Psoas muscle (tissue), 8 donors: ENCODE results near the gene CDH4. TPM values are rescaled to one million over a fixed set of nuclear protein-coding genes. Genes with fewer than 3 reads are reported as not detected.

ENCODE experiments used
- ATAC-seq, 4 donors: fragments of 200-7000 bp; cut with Tn5 transposase; one replicate each; pipeline ENCODE4 v1.9.1; 2020; ENCODE audit warnings: moderate library complexity in 3 of 4, mild to moderate bottlenecking in 2 of 4
- DNase-seq, 2 donors: peaks; one replicate each; pipeline ENCODE4 v3.0.0-alpha.2; 2020
- H3K27ac ChIP-seq: fragments of 200-600 bp; one replicate; pipeline ENCODE4 v1.8.0; 2022
- H3K27me3 ChIP-seq, 3 donors: fragments of 200-600 bp in 1 of 3; one replicate each; pipeline versions ENCODE4 v1.6.1 to v1.8.0; 2013 to 2022; ENCODE audit warnings: low read length in 2 of 3, mild to moderate bottlenecking in 2 of 3, moderate library complexity in 1 of 3; ENCODE audit not compliant: insufficient read depth in 3 of 3
- H3K36me3 ChIP-seq, 2 donors: fragments of 200-600 bp in 1 of 2; one replicate each; pipeline versions ENCODE4 v1.6.1 to v1.8.0; 2013 to 2022; ENCODE audit warnings: low read depth in 1 of 2, mild to moderate bottlenecking in 1 of 2, moderate library complexity in 1 of 2; ENCODE audit not compliant: insufficient read depth in 1 of 2
- H3K4me1 ChIP-seq: fragments of 200-600 bp; one replicate; pipeline ENCODE4 v1.8.0; 2022
- H3K4me3 ChIP-seq: fragments of 200-600 bp; one replicate; pipeline ENCODE4 v1.8.0; 2022; ENCODE audit warnings: mild to moderate bottlenecking
- H3K9me3 ChIP-seq: fragments of 200-600 bp; one replicate; pipeline ENCODE4 v1.8.0; 2022
- CTCF ChIP-seq: fragments of 200-600 bp; IDR thresholded peaks from one replicate; pipeline ENCODE4 v1.8.0; 2022; ENCODE audit warnings: antibody characterized with exemption
- WGBS, 3 donors: extraction: QIAGEN DNeasy Blood & Tissue Kit; methylation state at CpG; one replicate each; pipeline versions ENCODE4 v1.1.6 to v1.1.7; 2013; 5-methylcytosine and 5-hydroxymethylcytosine counted together
- intact Hi-C, 2 donors: fragments of 100-400 bp; cut with DNase I; formaldehyde crosslinking; loops; one replicate each; pipeline versions ENCODE4 v1.11.0 to v1.14.2; 2022
- polyA plus RNA-seq, 3 donors: library from polyadenylated mRNA; stranded (reverse); fragments of 200-250 nt; gene quantifications; one replicate each; pipeline ENCODE4 v1.2.3, GENCODE V29; 2013
- total RNA-seq, 4 donors: library from RNA; stranded (reverse); fragmentation: NEBNext Ultra II Directional in 2 of 4; extraction: Animal tissue kit (Norgen Biotek cat#: 25700) in 2 of 4; gene quantifications; one replicate each; pipeline versions ENCODE4 v1.2.1 to v1.2.4, GENCODE V29; 2021 to 2023
- donor health status: healthy with polysubstance abuse.
- donor health status: DM: no; HTN: no; CAD: no; lungs with moderate emphysema.
- donor health status: Bipolar disorder and iron deficiency.
- donor health status: healthy.
- donor health status: DM: yes; HTN: yes; CAD: no.
- donor health status: DM: no; HTN: no; CAD: no.
- donor health status: DM: no; HTN: no; CAD: no.
- donor health status: DM: yes; HTN: yes; CAD: no.

CDH4 gene
- total and polyA plus RNA-seq, 7 donors = 0.26 to 1.0 (median 0.34) TPM

DNA sequence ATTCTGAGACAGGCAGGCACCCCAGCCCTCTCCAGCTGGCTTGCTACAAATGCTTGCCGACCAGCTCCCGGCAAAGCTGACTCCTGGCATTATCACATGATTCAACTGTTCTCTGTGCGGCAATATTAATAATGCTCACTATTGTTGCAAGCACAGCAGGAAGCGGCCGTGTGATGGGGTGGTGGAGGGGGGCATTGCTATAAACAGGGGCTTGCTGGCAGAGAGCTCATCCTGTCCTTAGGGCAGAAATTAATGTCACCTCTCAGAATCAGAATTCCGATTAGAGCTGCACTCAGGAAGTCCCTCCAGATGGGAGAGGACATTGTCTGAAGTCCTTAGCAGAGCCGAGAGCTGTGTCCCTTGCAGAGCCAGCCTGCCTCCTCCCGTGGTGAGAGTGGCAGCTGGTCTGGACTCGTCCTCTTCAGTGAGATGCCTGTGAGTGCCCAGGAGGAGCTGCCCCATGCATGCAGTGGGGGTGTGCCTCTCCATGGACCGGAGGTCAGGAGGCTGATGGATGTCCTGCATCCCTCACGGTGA lies 162.5 kb downstream of the CDH4 start:
- DNase-seq (no peak), ATAC-seq (no peak)
- H3K9me3 ChIP-seq = no peaks in the 10 kb centered on the region
- no peak overlapping the region for H3K27ac ChIP-seq
- WGBS, 3 donors = 51 to 59% (median 55%) methylated on average over 11 of the region's 11 CpGs
- peaks cover 6% of the 10 kb centered on the region for H3K4me1 ChIP-seq
- peaks cover 0 to 3% (median 0%) of the 10 kb centered on the region in 3 donors for H3K27me3 ChIP-seq
- intact Hi-C loops = no loop called here
- TF ChIP-seq CTCF = no peak
- no peak overlapping the region for H3K4me3 ChIP-seq
- no peaks in the 10 kb centered on the region for H3K36me3 ChIP-seq

DNA sequence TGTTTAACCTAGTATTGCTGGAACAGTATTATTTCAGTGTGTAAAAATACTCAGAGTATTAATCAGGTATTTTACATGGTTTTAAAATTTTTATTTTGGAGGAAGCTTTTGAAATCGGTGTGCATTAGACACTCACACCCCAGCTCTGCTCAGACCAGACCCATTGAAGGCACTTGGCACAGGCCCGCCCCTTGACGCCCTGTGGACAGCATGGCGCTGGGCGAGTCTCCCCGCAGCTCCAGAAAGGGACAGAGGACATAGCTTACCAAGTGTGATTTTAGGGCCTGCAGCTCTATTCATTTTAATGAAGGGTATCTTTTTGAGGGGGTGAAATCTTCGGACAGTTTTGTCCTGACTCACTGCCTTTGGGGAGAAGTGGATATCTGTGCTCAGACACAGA lies 164.5 kb downstream of the CDH4 start:
- TF ChIP-seq CTCF = no peak
- Histone ChIP-seq H3K27ac (no peak overlapping the region), H3K9me3 (no peaks in the 10 kb centered on the region), H3K27me3 (peaks cover 0 to 3% (median 0%) of the 10 kb centered on the region in 3 donors), H3K36me3 (no peaks in the 10 kb centered on the region), H3K4me1 (peaks cover 6% of the 10 kb centered on the region), H3K4me3 (no peak overlapping the region)
- intact Hi-C loops = no loop called here
- ATAC-seq (no peak), DNase-seq (no peak)
- WGBS, 3 donors = 92 to 96% (median 94%) methylated on average over 7 of the region's 7 CpGs

DNA sequence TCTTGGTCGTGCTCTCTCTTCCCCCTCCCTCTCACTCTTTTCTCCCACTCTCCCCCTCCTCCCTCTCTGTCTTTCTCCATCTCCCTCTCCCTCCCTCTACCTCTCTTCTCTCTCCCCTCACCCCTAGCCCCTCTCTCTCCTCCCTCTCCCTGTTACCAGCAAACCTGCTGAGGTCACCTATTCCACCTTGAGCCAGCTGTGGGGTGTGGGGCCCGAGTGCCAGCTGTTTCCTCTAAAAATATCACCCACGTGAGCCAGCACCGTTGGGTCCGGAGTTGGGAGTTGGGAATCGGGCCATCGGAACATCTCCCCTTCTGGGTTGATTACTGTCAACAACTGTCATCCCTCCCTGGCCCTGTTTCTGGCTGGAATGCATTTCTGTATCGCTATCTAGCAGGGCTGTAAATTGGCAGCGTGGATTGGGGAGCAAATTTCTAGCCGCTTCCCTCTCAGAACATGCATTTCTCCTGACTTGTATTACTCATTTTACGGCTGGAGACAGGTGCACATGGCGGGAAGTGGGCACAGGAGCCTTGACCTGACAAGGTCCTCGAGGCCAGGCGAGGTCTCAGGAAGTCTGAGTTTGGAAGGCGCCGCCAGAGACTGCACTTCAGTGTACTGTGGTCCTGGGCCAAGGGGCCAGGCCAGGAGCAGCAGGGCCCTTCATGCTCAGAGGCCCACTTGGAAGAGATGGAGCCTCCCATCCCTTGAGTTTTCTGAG lies 165.3 kb downstream of the CDH4 start:
- ATAC-seq (peak in 1 of 4 donors; percentile 60), DNase-seq (no peak)
- intact Hi-C loops = no loop called here
- H3K27me3 ChIP-seq = peaks cover 0 to 3% (median 0%) of the 10 kb centered on the region in 3 donors
- peaks cover 6% of the 10 kb centered on the region for H3K4me1 ChIP-seq
- no peak overlapping the region for H3K27ac ChIP-seq
- TF ChIP-seq CTCF = no peak
- no peaks in the 10 kb centered on the region for H3K9me3 ChIP-seq
- no peaks in the 10 kb centered on the region for H3K36me3 ChIP-seq
- WGBS, 3 donors = 27 to 33% (median 27%) methylated on average over 16 of the region's 16 CpGs
- H3K4me3 ChIP-seq = no peak overlapping the region

- Histone ChIP-seq H3K27ac (no peak overlapping the region), H3K9me3 (no peaks in the 10 kb centered on the region), H3K36me3 (no peaks in the 10 kb centered on the region), H3K27me3 (peaks cover 0 to under 1% (median 0%) of the 10 kb centered on the region in 3 donors), H3K4me3 (no peak overlapping the region), H3K4me1 (peaks cover 6% of the 10 kb centered on the region)
- DNase-seq (no peak), ATAC-seq (no peak)
- intact Hi-C loops = no loop called here
- TF ChIP-seq CTCF = no peak
- 72 to 77% (median 77%) methylated on average over 14 of the region's 14 CpGs for WGBS, 3 donors
Observed at GRCh38 chr20:61419010-61419409, 166.9 kb downstream of the CDH4 start.

DNA sequence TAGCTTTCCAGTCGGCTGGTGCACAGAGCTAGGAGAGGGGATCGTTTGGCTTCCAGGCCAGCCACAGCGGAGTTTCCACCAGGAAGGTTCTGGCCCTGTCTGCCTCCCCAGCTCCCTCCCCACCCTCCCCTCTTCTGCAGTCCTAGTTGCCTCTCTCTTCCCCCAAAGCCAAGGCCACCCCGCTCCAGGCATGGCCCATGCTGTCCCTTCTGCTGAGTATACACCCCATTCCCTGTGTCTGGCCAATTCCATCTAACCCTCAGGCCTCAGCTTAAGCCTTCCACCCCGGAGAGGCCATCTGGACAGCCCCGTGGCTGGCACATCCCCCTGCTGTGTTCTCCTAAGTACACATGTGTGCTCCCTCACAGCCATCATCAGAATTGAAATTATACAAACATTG lies 167.4 kb downstream of the CDH4 start:
- no peak for TF ChIP-seq CTCF
- WGBS, 3 donors = 63 to 76% (median 66%) methylated on average over 6 of the region's 6 CpGs

More for the DNA sequence above, 167.4 kb downstream of the CDH4 start:
- H3K4me3 ChIP-seq = no peak overlapping the region
- H3K9me3 ChIP-seq = no peaks in the 10 kb centered on the region
- DNase-seq = no peak
- H3K27ac ChIP-seq = no peak overlapping the region
- ATAC-seq = no peak
- H3K27me3 ChIP-seq = no peaks in the 10 kb centered on the region
- peaks cover 6% of the 10 kb centered on the region for H3K4me1 ChIP-seq
- intact Hi-C loops = no loop called here
- H3K36me3 ChIP-seq = no peaks in the 10 kb centered on the region
